ENCODE results near the gene ZBTB6.

The ZBTB6 gene, protein sequence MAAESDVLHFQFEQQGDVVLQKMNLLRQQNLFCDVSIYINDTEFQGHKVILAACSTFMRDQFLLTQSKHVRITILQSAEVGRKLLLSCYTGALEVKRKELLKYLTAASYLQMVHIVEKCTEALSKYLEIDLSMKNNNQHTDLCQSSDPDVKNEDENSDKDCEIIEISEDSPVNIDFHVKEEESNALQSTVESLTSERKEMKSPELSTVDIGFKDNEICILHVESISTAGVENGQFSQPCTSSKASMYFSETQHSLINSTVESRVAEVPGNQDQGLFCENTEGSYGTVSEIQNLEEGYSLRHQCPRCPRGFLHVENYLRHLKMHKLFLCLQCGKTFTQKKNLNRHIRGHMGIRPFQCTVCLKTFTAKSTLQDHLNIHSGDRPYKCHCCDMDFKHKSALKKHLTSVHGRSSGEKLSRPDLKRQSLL

DNA sequence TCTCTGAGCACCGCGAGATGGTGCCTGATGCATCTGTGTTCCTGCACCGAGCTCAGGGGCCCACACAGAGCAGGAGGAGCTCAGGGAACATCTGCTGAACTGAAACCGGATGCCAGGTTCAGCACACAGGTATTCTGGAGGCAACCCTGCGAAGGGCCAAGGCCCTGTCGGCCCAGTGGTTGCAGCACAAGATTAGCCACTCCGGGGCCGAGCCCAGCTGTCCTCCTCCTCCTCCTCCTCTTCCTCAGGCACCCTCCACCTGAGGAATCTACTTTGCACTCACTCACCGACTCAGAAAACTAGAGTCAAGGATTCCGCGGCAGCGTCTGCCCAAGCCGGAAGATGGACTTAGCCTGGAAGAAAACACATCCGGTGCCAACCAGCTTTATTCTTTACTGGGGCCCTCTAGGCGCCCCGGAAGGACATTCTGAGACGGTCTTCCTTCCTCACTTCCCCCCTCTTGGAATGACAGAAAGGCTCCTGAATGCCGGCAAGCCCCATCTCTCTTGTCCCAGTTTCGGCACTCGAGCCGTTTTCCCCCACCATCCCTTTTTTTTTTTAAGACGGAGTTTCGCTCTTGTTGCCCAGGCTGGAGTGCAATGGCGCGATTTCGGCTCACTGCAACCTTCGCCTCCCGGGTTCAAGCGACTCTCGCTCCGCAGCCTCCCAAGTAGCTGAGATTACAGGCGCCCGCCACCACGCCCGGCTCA is at the start of gene ZBTB6:
Gene ZBTB6 (minus strand): TSS at position 360 of the 710 bp plus-strand sequence. CDS start 1,251 bp downstream, outside the sequence.
- DNase-seq = peak; percentile 84

DNA sequence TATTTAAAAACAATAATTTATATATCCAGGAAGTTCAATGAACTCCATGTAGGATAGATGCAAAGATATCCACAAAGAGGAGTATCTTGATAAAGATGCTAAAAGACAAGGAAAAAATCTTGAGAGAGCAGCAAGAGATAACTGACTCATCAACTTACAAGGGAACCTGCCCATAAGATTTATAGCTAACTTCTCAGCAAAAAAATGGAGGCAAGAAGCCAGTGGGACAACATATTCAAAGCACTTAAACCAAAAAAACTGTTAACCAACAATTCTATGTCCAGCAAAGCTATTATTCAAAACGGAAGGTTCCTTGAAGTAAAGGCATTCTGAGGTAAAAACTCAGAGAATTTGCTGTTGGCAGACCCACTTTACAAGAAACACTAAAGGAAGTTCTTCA is 48.0 kb upstream of the ZBTB6 start:
- no peak for DNase-seq

DNA sequence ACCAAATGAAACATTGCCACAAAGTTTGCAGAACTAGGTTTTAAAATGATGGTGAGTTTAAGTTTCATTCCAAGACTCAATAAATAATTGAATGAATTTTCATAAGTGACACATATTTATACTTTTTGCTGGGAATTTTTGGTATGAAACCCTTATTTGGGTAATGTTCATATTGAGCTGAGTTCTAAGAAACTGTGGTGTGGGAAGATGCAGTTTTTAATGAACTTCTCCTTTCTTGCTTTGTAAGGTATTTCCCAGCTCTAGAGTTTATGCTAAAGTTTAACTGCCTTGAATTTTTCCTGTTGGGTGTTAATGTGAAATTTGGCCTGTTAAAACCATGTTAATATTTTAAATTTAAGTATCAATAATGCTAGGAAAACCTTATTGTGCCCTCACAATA is 42.8 kb upstream of the ZBTB6 start:
- DNase-seq = no peak

GRCh38 chr9:122954253-122954691 is 41.1 kb upstream of the ZBTB6 start:
- no peak for DNase-seq

GRCh38 chr9:122951056-122951455 is 37.9 kb upstream of the ZBTB6 start:
- DNase-seq = no peak

- no peak for DNase-seq
Observed at GRCh38 chr9:122950263-122950662, 37.1 kb upstream of the ZBTB6 start.

DNA sequence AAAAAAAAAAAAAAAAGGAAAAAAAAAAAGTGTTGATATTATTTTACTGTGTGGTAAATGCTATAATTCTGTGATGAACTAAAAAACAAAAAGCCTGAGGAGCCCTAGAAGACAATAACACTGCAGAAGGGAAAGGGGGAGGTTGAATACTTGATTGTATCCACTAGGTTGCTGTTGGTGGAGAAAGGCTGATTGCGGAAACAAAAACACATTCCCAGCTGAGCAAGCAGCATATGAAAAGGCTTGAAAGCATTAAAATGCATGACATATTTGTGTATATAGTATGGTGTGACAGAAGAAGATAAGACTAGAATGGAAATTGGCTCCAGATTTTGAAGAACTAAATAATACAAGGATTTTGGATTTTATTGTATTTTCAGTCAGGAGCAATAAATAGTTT is 36.6 kb upstream of the ZBTB6 start:
- no peak for DNase-seq

GRCh38 chr9:122948313-122948712 is 35.2 kb upstream of the ZBTB6 start:
- DNase-seq = no peak

GRCh38 chr9:122946461-122947005 is 33.4 kb upstream of the ZBTB6 start:
- no peak for DNase-seq

GRCh38 chr9:122944960-122945888 is 32.1 kb upstream of the ZBTB6 start:
- no peak for DNase-seq

DNA sequence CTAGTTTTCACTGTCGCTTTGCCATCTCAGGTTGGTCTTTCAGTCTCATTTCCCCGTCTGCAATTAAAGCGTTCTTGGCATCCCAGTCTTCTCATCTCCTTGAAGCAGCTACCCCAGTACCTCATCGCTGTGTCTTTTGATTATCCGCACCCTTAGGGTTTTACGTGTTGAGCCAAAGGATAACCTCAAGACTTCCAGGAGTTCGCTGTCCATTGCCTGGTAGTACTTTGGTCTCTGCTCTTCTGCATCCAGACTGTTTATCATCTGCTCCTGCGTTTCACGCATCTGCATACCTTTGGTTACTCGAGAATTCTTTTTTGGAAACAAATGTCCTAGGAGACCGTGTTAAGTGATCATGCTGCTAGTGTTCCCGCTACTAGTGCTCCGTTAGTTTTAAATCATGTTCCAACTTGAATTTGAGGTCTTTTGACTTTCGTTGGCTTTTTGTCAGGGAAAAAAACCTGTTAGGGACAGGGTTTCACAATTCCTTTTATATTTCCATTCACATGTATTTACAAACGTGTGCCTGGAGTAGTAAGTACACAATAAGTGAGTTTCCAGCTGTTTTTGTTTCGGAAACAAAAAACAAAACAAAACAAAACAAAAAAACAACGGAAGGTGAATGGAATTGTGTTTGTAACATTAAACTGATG is 28.6 kb upstream of the ZBTB6 start:
- no peak for DNase-seq

DNA sequence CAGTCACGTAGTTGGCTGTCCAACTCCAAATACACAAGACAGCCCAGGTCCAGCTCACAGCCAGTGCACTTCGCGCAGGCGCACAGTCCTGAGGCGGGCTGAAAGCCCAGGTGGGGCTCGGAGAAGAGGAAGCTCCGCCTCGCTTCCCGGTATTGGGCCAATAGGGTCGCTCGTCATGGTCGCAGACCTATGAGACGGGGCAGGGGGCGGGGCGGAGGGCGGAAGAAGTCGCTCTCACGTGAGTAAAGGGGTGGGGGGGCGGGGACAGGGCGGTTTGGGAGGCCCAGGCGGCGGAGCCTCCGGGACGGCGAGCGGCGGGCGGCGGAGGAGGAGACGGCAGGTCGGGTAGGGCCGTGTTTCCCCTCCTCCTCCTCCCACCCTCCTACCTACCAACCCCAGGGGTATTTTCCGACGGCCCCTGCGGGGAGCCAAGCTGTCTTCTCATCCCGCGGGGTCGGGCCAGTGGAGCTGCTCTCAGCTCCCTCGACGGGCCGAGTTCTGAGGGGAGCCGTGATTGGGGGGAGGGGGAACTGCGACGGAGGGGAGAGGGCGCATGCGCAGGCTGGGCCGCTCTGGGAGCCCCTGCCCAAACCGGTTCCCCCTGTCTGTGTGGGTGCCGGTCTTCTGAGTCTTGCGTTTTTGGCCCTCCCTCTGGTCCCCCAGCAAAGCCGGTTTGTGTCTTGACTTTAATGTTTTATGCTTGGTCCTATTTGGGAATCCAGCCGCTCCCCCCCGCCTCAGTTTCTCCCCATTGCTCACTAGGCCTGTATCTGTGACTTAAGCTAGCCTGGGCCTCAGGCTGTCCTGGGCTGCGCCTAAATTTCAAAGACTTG is 27.8 kb upstream of the ZBTB6 start, which contains the start of gene RABGAP1:
Gene RABGAP1 (plus strand): TSS at position 272 of the 833 bp plus-strand sequence. CDS start 16,040 bp downstream, outside the sequence.
- peak; percentile 95 for DNase-seq

DNA sequence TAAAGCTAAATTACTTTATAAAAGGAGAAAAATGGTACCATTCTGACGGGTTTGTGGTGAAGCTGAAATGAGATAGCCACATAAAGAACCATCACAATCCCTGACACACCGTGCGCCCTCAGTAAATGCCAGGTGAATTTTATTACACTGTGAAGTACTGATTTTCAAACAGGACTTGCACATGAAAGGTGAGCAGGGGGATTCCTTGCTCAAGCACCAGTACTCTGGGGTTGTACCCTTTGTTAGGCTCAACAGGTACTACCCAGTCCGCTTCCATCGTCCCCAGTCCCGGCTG is 27.3 kb upstream of the ZBTB6 start:
- DNase-seq = no peak

DNA sequence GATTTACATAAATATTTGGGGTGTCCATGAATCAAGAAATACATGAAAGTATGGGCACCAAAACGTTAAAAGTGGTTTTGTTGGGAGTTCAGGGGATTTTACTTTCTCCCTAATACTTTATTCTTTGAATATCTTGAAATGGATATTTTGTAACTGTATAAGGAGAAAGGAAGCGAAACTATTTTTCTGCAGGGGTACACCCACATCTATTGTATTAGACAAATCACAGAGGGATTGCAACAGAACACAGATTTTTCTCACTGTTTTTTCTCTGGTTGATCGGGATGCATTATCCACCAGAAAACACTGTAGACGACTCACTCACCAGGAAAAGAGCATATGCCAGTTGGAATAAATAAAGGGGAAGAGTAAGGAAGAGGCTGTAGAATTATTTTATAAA is 26.5 kb upstream of the ZBTB6 start:
- no peak for DNase-seq

GRCh38 chr9:122936883-122937282 is 23.8 kb upstream of the ZBTB6 start:
- no peak for DNase-seq

DNA sequence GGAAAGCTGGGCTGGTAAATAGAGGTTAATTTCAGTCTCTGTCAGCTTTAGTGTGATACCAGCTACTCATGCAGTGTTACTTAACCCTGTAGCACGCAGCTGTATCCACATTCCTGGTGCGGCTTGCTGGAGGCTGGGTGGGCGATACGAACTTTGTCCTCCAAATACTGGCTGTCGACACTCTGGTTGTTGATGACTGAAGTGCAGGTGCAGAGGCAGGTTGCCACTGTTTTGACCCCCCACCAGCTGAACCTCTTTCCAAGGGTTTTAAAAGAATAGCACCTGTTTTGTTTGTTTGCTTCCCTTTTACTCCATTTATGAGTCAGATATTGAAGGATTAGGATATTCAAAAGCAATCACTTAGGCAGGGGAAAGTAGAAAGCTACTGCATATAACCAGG is 23.3 kb upstream of the ZBTB6 start:
- DNase-seq = no peak

DNA sequence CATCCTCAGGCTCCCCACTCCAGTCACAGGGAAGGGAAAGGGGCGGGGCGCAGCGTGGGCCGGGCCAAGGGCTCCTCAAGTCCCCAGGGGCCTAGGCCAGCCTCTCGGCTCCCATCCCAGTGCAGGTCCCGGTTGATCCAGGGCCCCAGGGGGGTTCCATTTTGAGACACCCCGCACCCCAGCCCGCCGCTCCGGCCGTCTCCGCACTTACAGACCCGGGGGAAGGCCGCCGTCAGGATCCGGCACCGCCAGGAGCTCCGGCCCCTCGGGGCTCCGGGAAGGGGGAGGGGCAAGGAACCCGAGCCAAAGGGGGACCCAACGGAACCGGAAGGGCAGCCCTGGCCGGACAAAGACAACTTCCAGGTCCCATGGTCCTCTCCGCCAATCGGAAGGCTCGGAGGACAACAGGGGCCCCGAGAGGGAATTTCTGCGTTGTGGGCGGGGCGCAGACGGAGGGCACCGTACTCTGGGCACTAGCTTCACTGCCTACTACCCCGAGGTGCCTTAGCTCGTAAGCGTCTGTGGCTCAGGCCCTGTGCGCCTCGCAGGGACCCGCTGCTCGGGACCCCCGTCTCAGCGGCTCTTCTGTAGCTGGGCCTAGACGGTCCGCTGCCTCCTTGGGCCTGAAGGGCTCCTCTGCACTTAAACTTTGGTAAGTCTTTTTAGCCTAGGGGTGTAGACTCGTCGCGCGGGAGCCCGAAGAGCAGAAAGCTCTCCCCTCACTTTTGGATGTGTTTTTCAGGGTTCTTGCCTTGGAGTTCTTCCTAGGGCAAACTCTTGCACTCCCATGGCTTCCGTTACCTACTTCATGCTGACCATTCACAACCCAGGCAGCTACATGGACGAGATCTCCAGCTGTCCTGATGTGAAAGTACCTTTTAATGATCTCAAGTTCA is 18.4 kb upstream of the ZBTB6 start, which contains the start of gene ZBTB26:
Gene ZBTB26 (minus strand): TSS at position 287 of the 896 bp plus-strand sequence. CDS start 11,578 bp downstream, outside the sequence.
- peak; percentile 70 for DNase-seq

- DNase-seq = no peak
Observed at GRCh38 chr9:122930541-122931225, 17.6 kb upstream of the ZBTB6 start.

DNA sequence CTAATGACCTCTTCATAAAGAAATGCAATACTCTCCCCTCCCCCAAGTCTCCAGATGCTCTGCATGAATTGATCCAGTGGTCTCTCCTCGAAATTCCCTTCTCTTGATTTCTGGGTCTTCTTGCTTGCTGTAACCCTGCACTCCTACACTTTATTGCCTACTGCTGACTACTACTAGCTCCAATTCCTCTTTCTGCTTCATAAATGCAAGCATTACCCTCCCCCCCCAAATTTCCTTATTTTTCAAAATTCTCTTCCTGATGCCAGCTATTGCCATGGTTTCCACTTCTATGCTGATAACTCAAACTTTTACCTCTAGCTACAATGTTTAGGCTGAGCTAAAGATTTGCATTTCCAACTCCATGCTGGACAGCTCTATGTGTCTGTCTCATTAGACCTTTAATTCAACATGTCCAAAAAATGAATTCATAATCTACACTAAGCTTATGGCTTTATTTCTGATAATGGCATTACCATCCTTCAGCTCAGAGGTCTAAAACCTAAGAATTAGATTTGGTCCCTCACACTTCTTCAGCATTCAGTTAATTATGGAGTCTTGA is 16.8 kb upstream of the ZBTB6 start:
- DNase-seq = no peak

Data from NCI-H1694 (cell line).